Thyroid gland (tissue), 4 donors: ENCODE results near the gene AMBP. TPM values are rescaled to one million over a fixed set of nuclear protein-coding genes. Genes with fewer than 3 reads are reported as not detected.
A peak's percentile ranks its signal among the peaks of the same experiment; 100 is the strongest.

Experiments
- DNase-seq, 2 donors: peaks; one replicate each; pipeline ENCODE4 v3.0.0-alpha.2; 2019
- H3K27ac ChIP-seq, 3 donors: fragments of 200-600 bp; sonication (generic); 1 replicate in 2 of 3; 2 replicates in 1 of 3; pipeline ENCODE4 v1.5.1; 2016 to 2019; ENCODE audit warnings: mild to moderate bottlenecking in 1 of 3, moderate library complexity in 1 of 3
- H3K27me3 ChIP-seq: fragments of 200-600 bp; sonication (generic); one replicate; pipeline ENCODE4 v1.5.1; 2019
- H3K36me3 ChIP-seq, 2 donors: fragments of 200-600 bp; sonication (generic); one replicate each; pipeline ENCODE4 v1.5.1; 2016 to 2019
- H3K4me1 ChIP-seq, 2 donors: fragments of 200-600 bp; sonication (generic); one replicate each; pipeline ENCODE4 v1.5.1; 2017 to 2019
- H3K4me3 ChIP-seq, 3 donors: fragments of 200-600 bp; sonication (generic); replicated peaks in 1 of 3; 1 replicate in 2 of 3; 2 replicates in 1 of 3; pipeline ENCODE4 v1.5.1; 2016; ENCODE audit warnings: mild to moderate bottlenecking in 1 of 3
- H3K9me3 ChIP-seq: fragments of 200-600 bp; sonication (generic); one replicate; pipeline ENCODE4 v1.5.1; 2017
- CTCF ChIP-seq, 6 experiments: fragments of 200-600 bp in 3 of 6; fragments of 450-650 bp in 3 of 6; sonication (generic) in 3 of 6; IDR thresholded peaks; one replicate each; pipeline ENCODE4 v1.5.1; 2016 to 2019; ENCODE audit warnings: antibody characterized with exemption in 6 of 6, mild to moderate bottlenecking in 2 of 6, inconsistent platforms in 1 of 6, moderate library complexity in 1 of 6
- POLR2A ChIP-seq, 2 donors: fragments of 450-650 bp; IDR thresholded peaks; one replicate each; pipeline ENCODE4 v1.6.1; 2017; ENCODE audit warnings: antibody characterized with exemption in 2 of 2, mild to moderate bottlenecking in 2 of 2, moderate library complexity in 1 of 2
- WGBS, 2 donors: methylation state at CpG; one replicate each; pipeline ENCODE4 v1.1.5; 2017; 5-methylcytosine and 5-hydroxymethylcytosine counted together
- intact Hi-C: fragments of 100-400 bp; cut with DNase I; formaldehyde crosslinking; loops from one replicate; pipeline ENCODE4 v1.15.1; 2023
- total RNA-seq, 4 donors: library from RNA; depleted of rRNA; stranded (reverse); fragments of >200 nt; gene quantifications; one replicate each; pipeline ENCODE4 v1.2.3, GENCODE V29; 2016

Gene AMBP
- total RNA-seq, 4 donors from 2014 or later = 0.83 to 4.2 (median 2.1) TPM; not detected in 1

DNA sequence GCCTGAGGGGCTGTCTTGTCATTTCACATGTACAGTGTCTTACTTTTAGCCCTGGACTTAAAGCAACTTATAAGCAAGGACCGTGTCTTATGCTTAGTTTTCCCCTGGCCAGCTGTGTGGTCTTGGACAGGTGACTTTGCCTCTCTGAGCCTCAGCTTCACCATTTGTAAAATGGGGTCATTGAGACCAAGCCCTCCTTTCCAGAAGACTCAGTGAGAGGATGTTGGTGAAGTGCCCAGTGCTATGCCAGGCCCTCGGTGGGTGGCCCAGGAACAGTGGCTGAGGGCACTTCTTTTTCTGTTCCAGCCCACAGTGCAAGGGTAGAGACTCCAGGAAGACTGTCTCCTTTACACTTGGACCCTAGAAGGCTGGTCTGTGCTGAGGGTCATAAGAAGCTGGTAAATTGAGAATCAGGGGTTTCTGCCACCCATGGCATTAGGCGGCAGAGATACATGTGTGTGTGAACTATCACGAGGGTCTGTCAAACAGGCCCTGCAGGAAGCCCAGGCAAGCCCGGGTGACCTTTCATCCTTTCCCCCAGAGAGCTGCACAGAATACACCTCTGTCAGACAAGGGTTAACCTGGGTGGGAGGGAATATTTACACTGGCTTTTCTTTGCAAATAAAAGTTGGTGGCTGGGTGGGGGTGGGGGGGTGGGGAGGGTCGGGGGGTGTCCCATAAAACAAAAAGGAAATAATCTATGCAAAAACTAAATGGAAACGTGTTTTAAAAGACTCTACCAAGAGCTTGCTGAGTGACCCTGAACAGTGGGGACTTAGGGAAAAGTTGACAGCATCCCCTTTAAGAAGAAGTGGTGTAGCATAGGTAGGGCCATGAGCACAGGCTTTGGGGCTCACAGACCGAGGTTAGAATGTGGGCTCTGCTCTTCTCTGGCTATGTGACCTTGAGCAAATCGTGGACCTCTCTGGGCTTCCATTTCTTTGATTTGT, 41.4 kb upstream of the AMBP start:
- no peaks in the 10 kb centered on the region for H3K9me3 ChIP-seq
- DNase-seq = no peak
- TF ChIP-seq POLR2A (IDR thresholded peaks at IDR 0.05) (no peak), CTCF (IDR thresholded peaks at IDR 0.05) (no peak)
- peak overlapping the region in 2 of 3 donors; percentile 62 to 77 for H3K27ac ChIP-seq
- no peak overlapping the region for H3K4me3 ChIP-seq
- intact Hi-C loops = no loop called here
- H3K36me3 ChIP-seq = no peaks in the 10 kb centered on the region
- no peaks in the 10 kb centered on the region for H3K27me3 ChIP-seq
- peaks cover 19 to 41% of the 10 kb centered on the region in 2 donors for H3K4me1 ChIP-seq
- 65 to 75% methylated on average over 7 to 8 of the region's 9 CpGs for WGBS, 2 donors

- Histone ChIP-seq H3K9me3 (no peaks in the 10 kb centered on the region), H3K4me1 (peaks cover 19 to 46% of the 10 kb centered on the region in 2 donors), H3K4me3 (no peak overlapping the region), H3K27me3 (no peaks in the 10 kb centered on the region), H3K36me3 (no peaks in the 10 kb centered on the region), H3K27ac (peak overlapping the region; percentile 62 to 82 (median 77))
- 33 to 39% methylated on average over 20 to 21 of the region's 21 CpGs for WGBS, 2 donors
- intact Hi-C loops = no loop called here
- DNase-seq = peak; percentile 85 to 91
- no peak for TF ChIP-seq CTCF (IDR thresholded peaks at IDR 0.05)
- peak in 1 of 2 donors; percentile 28 for TF ChIP-seq POLR2A (IDR thresholded peaks at IDR 0.05)
Observed at GRCh38 chr9:114117996-114118830, 40.1 kb upstream of the AMBP start.

DNA sequence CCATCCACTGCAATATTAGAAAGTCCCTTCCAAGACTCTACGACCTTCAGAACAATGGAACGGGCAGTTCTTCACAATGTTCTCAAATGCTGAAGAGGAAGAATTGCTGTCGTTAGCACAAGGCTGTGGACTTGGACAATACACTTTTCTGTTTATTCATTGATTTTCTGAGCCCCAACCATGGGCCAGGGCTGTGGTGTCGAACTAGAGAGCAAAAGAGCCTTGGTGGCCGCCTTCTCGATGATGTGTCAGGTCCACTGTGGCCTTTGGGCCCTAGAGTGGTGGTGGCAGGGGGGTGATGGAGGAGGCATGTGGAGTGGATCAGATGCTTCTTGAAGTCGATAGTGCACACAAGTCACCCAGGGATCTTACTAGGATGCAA, 39.5 kb upstream of the AMBP start:
- no peaks in the 10 kb centered on the region for H3K36me3 ChIP-seq
- DNase-seq = peak in 1 of 2 donors; percentile 15
- WGBS, 2 donors = 77 to 83% methylated on average over 7 of the region's 7 CpGs
- TF ChIP-seq CTCF (IDR thresholded peaks at IDR 0.05) (no peak), POLR2A (IDR thresholded peaks at IDR 0.05) (no peak)
- H3K4me3 ChIP-seq = no peak overlapping the region
- intact Hi-C loops = no loop called here
- no peaks in the 10 kb centered on the region for H3K9me3 ChIP-seq
- no peaks in the 10 kb centered on the region for H3K27me3 ChIP-seq
- peaks cover 19 to 47% of the 10 kb centered on the region in 2 donors for H3K4me1 ChIP-seq
- peak overlapping the region; percentile 62 to 82 (median 77) for H3K27ac ChIP-seq

DNA sequence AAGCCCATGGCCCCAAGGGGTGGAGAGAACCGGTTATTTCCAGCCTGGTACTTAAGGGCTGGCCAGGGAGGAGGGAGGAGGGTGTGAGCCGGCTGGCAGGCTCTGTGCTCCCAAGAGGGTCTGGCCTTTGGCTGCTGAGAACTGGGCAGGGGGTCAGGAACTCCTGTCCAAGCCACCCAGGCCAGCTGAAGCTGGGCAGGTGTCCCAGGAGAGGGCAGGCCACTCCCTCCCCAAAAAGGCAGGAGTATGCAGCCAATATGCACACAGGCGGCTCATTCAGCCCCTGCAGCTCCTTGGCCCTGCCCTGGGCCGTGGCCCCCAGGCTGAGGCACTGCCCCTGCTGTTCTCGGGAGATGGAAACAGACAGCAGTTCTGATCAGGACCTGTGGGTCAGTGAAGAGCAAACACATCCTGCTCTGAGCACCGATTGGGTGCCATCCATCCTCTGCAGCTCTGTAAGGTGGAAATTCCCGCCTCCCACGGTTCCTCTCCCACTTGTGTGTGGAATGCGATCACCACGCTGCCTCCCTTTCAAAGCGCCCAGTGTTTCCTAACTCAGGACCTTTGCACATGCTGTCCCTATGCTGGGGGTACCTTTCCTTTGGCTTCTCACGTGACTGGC, 38.1 kb upstream of the AMBP start:
- Histone ChIP-seq H3K27me3 (no peaks in the 10 kb centered on the region), H3K36me3 (no peaks in the 10 kb centered on the region), H3K4me1 (peaks cover 19 to 49% of the 10 kb centered on the region in 2 donors), H3K9me3 (no peaks in the 10 kb centered on the region), H3K27ac (peak overlapping the region in 2 of 3 donors; percentile 59 to 67), H3K4me3 (no peak overlapping the region)
- peak; percentile 48 to 57 for DNase-seq
- intact Hi-C loops = no loop called here
- WGBS, 2 donors = 55 to 67% methylated on average over 9 to 10 of the region's 12 CpGs
- TF ChIP-seq POLR2A (IDR thresholded peaks at IDR 0.05) (no peak), CTCF (IDR thresholded peaks at IDR 0.05) (no peak)
